ENCODE results near the gene APEH.

Gene APEH

GRCh38 chr3:49641292-49641691 is 32.9 kb upstream of the APEH start:
- H3K36me3 ChIP-seq (ENCODE audit: insufficient read depth): no peaks in the 10 kb centered on the region
- no peaks in the 10 kb centered on the region for H3K27me3 ChIP-seq (ENCODE audit: insufficient read depth, low read depth)
- no peak overlapping the region for H3K4me3 ChIP-seq (IDR thresholded peaks at IDR 0.05; ENCODE audit: insufficient read depth, low read depth, low read length)
- H3K9ac ChIP-seq: no peak overlapping the region
- H3K4me2 ChIP-seq: no peak overlapping the region
- H3K4me1 ChIP-seq (ENCODE audit: low read depth, poor library complexity, severe bottlenecking): no peaks in the 10 kb centered on the region
- no peaks in the 10 kb centered on the region for H4K20me1 ChIP-seq (ENCODE audit: insufficient read depth)
- no peaks in the 10 kb centered on the region for H3K79me2 ChIP-seq (ENCODE audit: insufficient read depth, low read depth)
- H2AFZ ChIP-seq (ENCODE audit: low read depth): no peak overlapping the region
- no peak overlapping the region for H3K27ac ChIP-seq
- TF ChIP-seq CTCF (conservative IDR thresholded peaks at IDR 0.05; ENCODE audit: low read depth, low read length): no peak

- Histone ChIP-seq H4K20me1 (ENCODE audit: insufficient read depth) (no peaks in the 10 kb centered on the region), H3K9ac (no peak overlapping the region), H2AFZ (ENCODE audit: low read depth) (no peak overlapping the region), H3K4me1 (ENCODE audit: low read depth, poor library complexity, severe bottlenecking) (no peaks in the 10 kb centered on the region), H3K36me3 (ENCODE audit: insufficient read depth) (no peaks in the 10 kb centered on the region), H3K4me2 (no peak overlapping the region), H3K27me3 (ENCODE audit: insufficient read depth, low read depth) (no peaks in the 10 kb centered on the region), H3K27ac (no peak overlapping the region), H3K4me3 (IDR thresholded peaks at IDR 0.05; ENCODE audit: insufficient read depth, low read depth, low read length) (no peak overlapping the region), H3K79me2 (ENCODE audit: insufficient read depth, low read depth) (no peaks in the 10 kb centered on the region)
- no peak for TF ChIP-seq CTCF (conservative IDR thresholded peaks at IDR 0.05; ENCODE audit: low read depth, low read length)
Observed at GRCh38 chr3:49641921-49642707, 32.0 kb upstream of the APEH start.

- Histone ChIP-seq H3K9ac (no peak overlapping the region), H2AFZ (ENCODE audit: low read depth) (no peak overlapping the region), H4K20me1 (ENCODE audit: insufficient read depth) (no peaks in the 10 kb centered on the region), H3K36me3 (ENCODE audit: insufficient read depth) (no peaks in the 10 kb centered on the region), H3K4me2 (no peak overlapping the region), H3K27ac (no peak overlapping the region), H3K4me3 (IDR thresholded peaks at IDR 0.05; ENCODE audit: insufficient read depth, low read depth, low read length) (no peak overlapping the region), H3K79me2 (ENCODE audit: insufficient read depth, low read depth) (no peaks in the 10 kb centered on the region), H3K4me1 (ENCODE audit: low read depth, poor library complexity, severe bottlenecking) (no peaks in the 10 kb centered on the region), H3K27me3 (ENCODE audit: insufficient read depth, low read depth) (no peaks in the 10 kb centered on the region)
- TF ChIP-seq CTCF (conservative IDR thresholded peaks at IDR 0.05; ENCODE audit: low read depth, low read length): no peak
Observed at GRCh38 chr3:49642708-49643145, 31.4 kb upstream of the APEH start.

GRCh38 chr3:49644684-49645083 is 29.5 kb upstream of the APEH start:
- Histone ChIP-seq H3K9ac (no peak overlapping the region), H3K36me3 (ENCODE audit: insufficient read depth) (no peaks in the 10 kb centered on the region), H3K4me2 (no peak overlapping the region), H4K20me1 (ENCODE audit: insufficient read depth) (no peaks in the 10 kb centered on the region), H3K27ac (no peak overlapping the region), H3K79me2 (ENCODE audit: insufficient read depth, low read depth) (no peaks in the 10 kb centered on the region), H2AFZ (ENCODE audit: low read depth) (no peak overlapping the region), H3K4me1 (ENCODE audit: low read depth, poor library complexity, severe bottlenecking) (no peaks in the 10 kb centered on the region), H3K4me3 (IDR thresholded peaks at IDR 0.05; ENCODE audit: insufficient read depth, low read depth, low read length) (no peak overlapping the region), H3K27me3 (ENCODE audit: insufficient read depth, low read depth) (no peaks in the 10 kb centered on the region)
- no peak for TF ChIP-seq CTCF (conservative IDR thresholded peaks at IDR 0.05; ENCODE audit: low read depth, low read length)

Measured in KMS-11 (cell line).